Heart right ventricle (tissue), 16 donors: ENCODE data around the gene FLG. TPM values are rescaled to one million over a fixed set of nuclear protein-coding genes. Genes with fewer than 3 reads are reported as not detected.

Source experiments
- ATAC-seq, 8 donors: fragments of 200-7000 bp; cut with Tn5 transposase; one replicate each; pipeline ENCODE4 v1.9.1; 2020; ENCODE audit warnings: mild to moderate bottlenecking in 8 of 8, moderate library complexity in 8 of 8, moderate number of reproducible peaks in 1 of 8
- DNase-seq, 2 donors: peaks; one replicate each; pipeline ENCODE4 v3.0.0-alpha.2; 2020
- H3K27ac ChIP-seq, 10 donors: fragments of 200-600 bp; sonication (generic) in 2 of 10; one replicate each; pipeline versions ENCODE4 v1.5.0 to v1.8.0; 2020 to 2022; ENCODE audit warnings: mild to moderate bottlenecking in 3 of 10
- H3K27me3 ChIP-seq, 7 donors: fragments of 200-600 bp; one replicate each; pipeline ENCODE4 v1.8.0; 2021 to 2022; ENCODE audit warnings: mild to moderate bottlenecking in 2 of 7
- H3K36me3 ChIP-seq, 9 donors: fragments of 200-600 bp; sonication (generic) in 1 of 9; one replicate each; pipeline versions ENCODE4 v1.5.0 to v1.8.0; 2020 to 2022; ENCODE audit warnings: mild to moderate bottlenecking in 2 of 9
- H3K4me1 ChIP-seq, 9 donors: fragments of 200-600 bp; sonication (generic) in 1 of 9; one replicate each; pipeline versions ENCODE4 v1.5.0 to v1.8.0; 2020 to 2022; ENCODE audit warnings: mild to moderate bottlenecking in 4 of 9
- H3K4me3 ChIP-seq, 10 donors: fragments of 200-600 bp; sonication (generic) in 2 of 10; one replicate each; pipeline versions ENCODE4 v1.5.0 to v1.8.0; 2020 to 2022; ENCODE audit warnings: mild to moderate bottlenecking in 7 of 10, moderate library complexity in 2 of 10
- H3K9me3 ChIP-seq, 11 donors: fragments of 200-600 bp in 10 of 11; sonication (generic) in 2 of 11; one replicate each; pipeline versions ENCODE4 v1.5.0 to v1.8.0; 2013 to 2022; ENCODE audit warnings: mild to moderate bottlenecking in 2 of 11, control low read depth in 1 of 11, moderate library complexity in 1 of 11
- CTCF ChIP-seq, 9 donors: fragments of 200-600 bp; sonication (generic) in 2 of 9; IDR thresholded peaks; one replicate each; pipeline versions ENCODE4 v1.5.0 to v1.8.0; 2021 to 2022; ENCODE audit warnings: antibody characterized with exemption in 9 of 9, mild to moderate bottlenecking in 5 of 9, moderate library complexity in 1 of 9
- WGBS, 2 donors: extraction: QIAGEN DNeasy Blood & Tissue Kit; methylation state at CpG; one replicate each; pipeline ENCODE4 v1.1.7; 2013; ENCODE audit warnings: inconsistent platforms in 1 of 2; 5-methylcytosine and 5-hydroxymethylcytosine counted together
- intact Hi-C, 10 donors: fragments of 100-400 bp; cut with DNase I; formaldehyde crosslinking; loops; one replicate each; pipeline versions ENCODE4 v1.11.1 to v1.14.2; 2022
- polyA plus RNA-seq, 2 donors: library from polyadenylated mRNA; stranded (reverse); fragments of 200-250 nt; gene quantifications; one replicate each; pipeline ENCODE4 v1.2.3, GENCODE V29; 2013
- total RNA-seq, 10 donors: library from RNA; stranded (reverse); fragmentation: NEBNext Ultra II Directional in 3 of 10; extraction: Animal tissue kit (Norgen Biotek cat#: 25700) in 3 of 10; gene quantifications; one replicate each; pipeline versions ENCODE4 v1.2.1 to v1.2.4, GENCODE V29; 2021 to 2023
- donor health status: Arrhythmogenic right ventricular cardiomyopathy.
- donor health status: ischemic (EF 13 %, LVEDD 7.1; RV severe dilation, severe dysfunction).
- donor health status: healthy with polysubstance abuse.
- donor health status: DM: no; HTN: yes; CAD: no.
- donor health status: DM: no; HTN: no; CAD: no.
- donor health status: ischemic (EF 25% LVEDD 6.9; RV normal size, moderate dysfunction).
- donor health status: ischemic (EF 25% LVEDD 5.7; RV mildly dilated, moderate dysfunction).
- donor health status: healthy.
- donor health status: DM: yes; HTN: yes; CAD: no.
- donor health status: Ischemic cardiomyopathy.
- donor health status: ischemic (EF 35%, LVEDD 5.7; RV mildly dilated, moderate dysfunction).
- donor health status: nonischemic (EF 11% LVEDD 7.7; RV severe dilation, severe dysfunction).
- donor health status: DM: yes; HTN: yes; CAD: no.
- donor health status: PGD.
- donor health status: ischemic (EF 29% LVEDD 5.4; RV normal size, mild dysfunction).
- donor health status: nonischemic (EF 23%, LVEDD 6.1; RV moderate dilation, normal function).

FLG gene
- total and polyA plus RNA-seq, 12 donors, result under 0.01 to 0.04 (median 0.01) TPM; not detected in 8

- no peak within 1 kb of the TSS for H3K27ac ChIP-seq
- H3K9me3 ChIP-seq, result peaks cover 0 to under 1% (median 0%) of the 10 kb centered on the region in 11 donors
- H3K36me3 ChIP-seq, result no peaks in the 10 kb centered on the region
- no peak within 1 kb of the TSS for H3K4me3 ChIP-seq
- H3K27me3 ChIP-seq, result no peaks in the 10 kb centered on the region
- no peak for DNase-seq
- no peaks in the 10 kb centered on the region for H3K4me1 ChIP-seq
- WGBS, 2 donors, result 69 to 88% methylated on average over 2 of the region's 2 CpGs
- intact Hi-C loops, result loop anchor here in 1 of 10 donors (10.0 kb wide), 1 partner anchor 85 kb away; no protein-coding TSS in a partner anchor
- no peak for TF ChIP-seq CTCF (IDR thresholded peaks at IDR 0.05)
- ATAC-seq, result no peak
Measured at GRCh38 chr1:152359906-152360305, 34.9 kb upstream of the FLG start, which contains the start of gene FLG2. TSS of gene FLG2 (minus strand) at chr1:152360006. CDS start at chr1:152358884, 1,122 bp downstream.

- ATAC-seq, result no peak
- Histone ChIP-seq H3K27me3 (no peaks in the 10 kb centered on the region), H3K4me1 (no peaks in the 10 kb centered on the region), H3K9me3 (peaks cover 0 to 5% (median 0%) of the 10 kb centered on the region in 11 donors), H3K36me3 (no peaks in the 10 kb centered on the region), H3K4me3 (no peak overlapping the region), H3K27ac (no peak overlapping the region)
- TF ChIP-seq CTCF (IDR thresholded peaks at IDR 0.05), result no peak
- intact Hi-C loops, result loop anchor here in 1 of 10 donors (10.0 kb wide), 1 partner anchor 88 kb away; no protein-coding TSS in a partner anchor
- no peak for DNase-seq
- WGBS, 2 donors, result 0 to 38% methylated on average over 1 of the region's 1 CpG
Measured at GRCh38 chr1:152356736-152357135, 31.7 kb upstream of the FLG start.

GRCh38 chr1:152349611-152350010, 24.6 kb upstream of the FLG start:
- no peak for TF ChIP-seq CTCF (IDR thresholded peaks at IDR 0.05)
- Histone ChIP-seq H3K27me3 (peaks cover 0 to 5% (median 0%) of the 10 kb centered on the region in 7 donors), H3K27ac (no peak overlapping the region), H3K36me3 (no peaks in the 10 kb centered on the region), H3K9me3 (peaks cover 0 to 2% (median 0%) of the 10 kb centered on the region in 11 donors), H3K4me3 (no peak overlapping the region), H3K4me1 (no peaks in the 10 kb centered on the region)
- DNase-seq, result no peak
- no peak for ATAC-seq
- WGBS, 2 donors, result 87 to 95% methylated on average over 2 of the region's 2 CpGs
- intact Hi-C loops, result loop anchor here in 5 of 10 donors (5.0 to 10.0 kb wide), 3 partner anchors 95 to 165 kb away; no protein-coding TSS in a partner anchor

- WGBS, 2 donors, result 32 to 50% methylated on average over 1 of the region's 1 CpG
- no peaks in the 10 kb centered on the region for H3K4me1 ChIP-seq
- no peaks in the 10 kb centered on the region for H3K36me3 ChIP-seq
- no peak overlapping the region for H3K4me3 ChIP-seq
- intact Hi-C loops, result loop anchor here in 4 of 10 donors (5.0 to 10.0 kb wide), 3 partner anchors 96 to 164 kb away; no protein-coding TSS in a partner anchor
- H3K27me3 ChIP-seq, result peaks cover 0 to 5% (median 0%) of the 10 kb centered on the region in 7 donors
- DNase-seq, result no peak
- H3K27ac ChIP-seq, result no peak overlapping the region
- H3K9me3 ChIP-seq, result no peaks in the 10 kb centered on the region
- ATAC-seq, result no peak
- TF ChIP-seq CTCF (IDR thresholded peaks at IDR 0.05), result no peak
Measured at GRCh38 chr1:152348447-152348846, 23.4 kb upstream of the FLG start.
